NCI-H524 treated with DMSO at 0.1 percent for 48 hours (cell line): ENCODE results near the gene TASP1.
"Not testable (repeated sequence)": the region's sequence is repeated elsewhere in the genome, so short reads cannot be mapped to it uniquely, and the experiment has no call there.

Experiments used
- DNase-seq: peaks from one replicate; lab custom pipeline; 2025; lab: John Stamatoyannopoulos, UW

TASP1 gene, protein sequence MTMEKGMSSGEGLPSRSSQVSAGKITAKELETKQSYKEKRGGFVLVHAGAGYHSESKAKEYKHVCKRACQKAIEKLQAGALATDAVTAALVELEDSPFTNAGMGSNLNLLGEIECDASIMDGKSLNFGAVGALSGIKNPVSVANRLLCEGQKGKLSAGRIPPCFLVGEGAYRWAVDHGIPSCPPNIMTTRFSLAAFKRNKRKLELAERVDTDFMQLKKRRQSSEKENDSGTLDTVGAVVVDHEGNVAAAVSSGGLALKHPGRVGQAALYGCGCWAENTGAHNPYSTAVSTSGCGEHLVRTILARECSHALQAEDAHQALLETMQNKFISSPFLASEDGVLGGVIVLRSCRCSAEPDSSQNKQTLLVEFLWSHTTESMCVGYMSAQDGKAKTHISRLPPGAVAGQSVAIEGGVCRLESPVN

DNA sequence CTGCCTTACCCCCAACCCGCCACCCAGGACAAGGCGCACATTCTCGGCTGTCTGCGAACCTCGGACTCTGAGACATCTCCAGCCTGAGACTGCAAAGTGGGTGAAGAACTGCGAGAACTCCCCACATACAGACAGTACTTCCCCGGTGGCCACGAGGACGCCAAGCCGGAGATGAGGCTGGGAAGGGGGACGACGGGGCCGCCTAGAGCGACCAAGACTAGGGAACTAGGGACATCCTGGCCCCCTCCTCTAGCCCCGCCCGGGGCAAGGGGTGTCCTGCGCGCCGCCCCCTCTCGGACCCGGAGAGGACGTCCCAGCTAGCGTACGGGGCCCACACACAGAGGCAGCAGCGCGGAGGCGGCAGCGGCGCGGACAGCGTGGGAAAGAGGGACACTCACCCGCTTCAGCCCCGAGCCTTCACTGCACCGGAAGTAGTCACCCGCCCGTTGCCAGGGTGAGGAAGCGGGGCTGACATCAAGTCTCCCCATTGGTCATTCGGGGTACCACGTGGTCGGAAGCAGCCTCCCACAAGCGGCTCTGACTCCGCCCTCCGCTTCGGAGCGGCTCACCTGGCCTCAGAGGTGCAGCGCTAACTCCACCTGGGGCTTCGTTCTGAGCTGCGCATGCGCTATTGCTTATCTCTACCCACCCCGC is at the start of gene TASP1:
Gene TASP1 (minus strand): TSS at position 437 of the 654 bp plus-strand sequence. CDS start 8,854 bp downstream, outside the sequence.
- DNase-seq = peak; percentile 88

DNA sequence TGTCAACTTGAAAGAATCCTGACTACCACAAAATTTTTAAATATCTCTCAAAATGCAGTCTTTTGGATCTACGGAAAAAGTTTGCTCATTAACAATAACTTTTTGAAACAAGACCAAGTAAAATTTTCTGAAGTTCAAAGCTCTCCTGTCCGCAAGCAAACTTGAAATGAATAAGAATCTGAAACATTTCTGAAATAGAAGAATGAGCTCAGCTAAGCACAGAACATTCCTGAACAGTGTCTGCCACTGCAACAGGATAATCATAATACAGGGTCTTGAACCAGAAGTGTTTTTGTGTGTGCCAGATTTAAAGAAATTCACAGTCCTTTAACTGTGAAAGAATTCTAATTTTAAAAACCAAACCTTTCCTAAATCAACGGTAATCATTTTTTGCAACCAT is 49.1 kb upstream of the TASP1 start:
- no peak for DNase-seq

DNA sequence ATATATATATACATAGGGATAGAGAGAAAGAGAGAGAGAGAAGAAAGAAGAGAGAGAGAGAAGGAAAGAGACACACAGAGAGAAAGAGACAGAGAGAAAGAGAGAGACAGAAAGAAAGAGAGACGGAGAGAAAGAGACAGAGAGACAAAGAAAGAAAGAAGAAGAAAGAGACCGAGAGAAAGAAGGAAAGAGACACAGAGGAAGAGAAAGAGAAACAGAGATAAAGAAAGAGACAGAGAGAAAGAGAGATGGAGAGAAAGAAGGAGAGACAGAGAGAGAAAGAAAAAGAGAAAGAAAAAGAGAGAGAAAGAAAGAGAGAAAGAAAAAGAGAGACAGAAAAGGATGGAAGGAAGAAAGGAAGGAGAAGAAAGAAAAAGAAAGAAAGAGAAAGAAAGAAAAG is 46.9 kb upstream of the TASP1 start:
- DNase-seq = no peak

DNA sequence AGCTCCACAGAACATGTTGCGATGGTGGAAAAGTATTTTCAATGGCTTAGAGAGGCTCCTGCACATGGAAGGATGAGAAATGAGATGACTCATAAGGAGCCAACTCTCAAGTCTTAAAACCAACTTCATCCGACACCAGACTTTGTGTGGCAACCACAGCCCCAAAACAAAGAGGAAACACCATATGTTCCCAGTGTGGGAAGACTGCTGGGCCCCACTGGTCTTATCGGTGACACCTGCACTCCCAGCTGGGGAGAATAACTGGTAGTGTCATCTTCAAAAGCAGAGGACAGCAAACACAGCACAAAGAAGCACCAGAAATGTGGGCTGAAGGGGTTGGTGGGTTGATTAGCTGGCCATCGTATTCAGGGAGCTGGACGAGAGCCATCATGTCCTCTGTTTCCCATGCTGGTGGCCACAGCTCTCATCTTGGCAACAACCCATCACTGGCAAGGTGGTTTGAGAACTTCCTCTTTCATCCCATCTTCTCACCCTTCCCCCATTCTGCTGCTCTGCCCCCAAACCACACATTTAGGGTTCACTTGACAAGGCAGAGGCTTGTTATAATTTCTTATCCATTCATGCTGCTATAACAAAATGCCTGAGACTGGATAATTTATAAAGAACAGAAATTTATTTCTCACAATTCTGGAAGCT is 46.0 kb upstream of the TASP1 start:
- DNase-seq = no peak

DNA sequence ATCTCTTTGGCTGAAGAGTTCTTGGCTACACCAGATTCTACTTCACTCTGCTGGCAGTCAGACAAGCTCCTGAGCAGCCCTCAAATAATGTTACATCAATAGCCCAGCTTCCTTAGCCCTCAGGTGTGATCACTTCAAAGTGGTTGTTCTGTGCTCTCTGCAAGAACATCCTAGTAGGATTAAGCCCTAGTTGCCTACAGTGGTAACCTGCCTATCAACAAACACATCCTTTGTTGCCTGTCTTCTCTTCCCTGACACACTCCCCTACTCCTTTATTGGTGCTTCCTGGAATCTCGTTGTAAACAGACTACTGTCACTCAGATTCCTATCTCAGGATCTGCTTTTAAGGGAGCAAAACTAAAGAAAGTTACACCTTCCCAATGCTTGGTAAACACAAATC is 45.1 kb upstream of the TASP1 start:
- DNase-seq = no peak

DNA sequence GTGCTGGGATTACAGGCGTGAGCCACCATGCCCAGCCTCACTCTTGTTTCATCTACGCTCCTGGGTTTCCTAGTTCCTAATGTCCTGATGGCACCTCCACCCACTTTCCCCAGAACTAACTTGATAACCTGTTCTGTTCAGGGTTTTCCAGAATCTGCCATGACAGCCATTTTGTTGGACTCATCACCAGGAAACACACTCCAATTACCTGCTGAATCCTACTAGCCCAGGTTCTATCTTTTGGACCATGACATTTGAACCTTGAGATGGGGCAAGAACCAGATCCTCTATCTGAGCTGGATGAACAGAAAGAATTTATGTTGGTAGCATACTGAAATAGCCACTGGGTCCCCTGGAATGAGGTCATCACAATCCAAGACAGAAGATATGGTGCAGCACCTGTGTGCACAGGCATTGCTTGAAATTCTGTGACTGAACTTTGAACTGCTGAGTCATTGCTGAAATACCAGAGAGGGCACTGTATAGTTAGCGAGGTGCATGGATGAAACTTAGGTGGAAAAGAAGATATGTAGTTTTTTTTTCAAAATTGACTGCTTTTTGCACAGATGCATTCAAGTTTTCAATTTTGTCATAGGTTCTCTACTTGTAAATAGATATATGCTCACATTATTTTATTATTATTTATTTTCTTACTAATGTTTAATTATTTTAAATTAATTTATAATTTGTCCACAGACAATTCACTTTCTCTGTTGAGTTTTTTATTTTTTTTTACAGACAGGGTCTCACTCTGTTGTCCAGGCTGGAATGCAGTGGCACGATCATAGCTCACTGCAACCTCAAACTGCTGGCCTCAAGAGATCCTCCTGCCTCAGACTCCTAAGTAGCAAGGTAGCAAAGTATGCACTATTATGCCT is 42.8 kb upstream of the TASP1 start:
- no peak for DNase-seq

DNA sequence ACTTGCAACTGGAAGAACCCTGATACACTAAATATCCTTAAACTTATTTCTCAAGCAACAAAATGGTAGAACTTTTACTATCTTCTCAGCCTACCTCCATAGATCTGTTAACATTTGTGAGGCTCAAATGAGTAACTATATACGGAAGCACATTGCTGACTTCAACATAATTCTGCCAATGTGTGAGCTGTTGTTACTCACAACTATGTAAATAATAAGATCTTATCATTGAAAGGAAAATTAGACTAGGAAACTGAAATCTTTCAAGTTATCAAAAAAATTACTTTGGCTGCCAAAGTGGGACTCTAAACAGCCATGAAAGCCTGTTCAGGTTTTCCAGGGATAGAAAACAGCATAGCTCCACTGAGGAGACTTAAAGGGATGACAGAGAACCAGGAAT is 40.2 kb upstream of the TASP1 start:
- DNase-seq = no peak

DNA sequence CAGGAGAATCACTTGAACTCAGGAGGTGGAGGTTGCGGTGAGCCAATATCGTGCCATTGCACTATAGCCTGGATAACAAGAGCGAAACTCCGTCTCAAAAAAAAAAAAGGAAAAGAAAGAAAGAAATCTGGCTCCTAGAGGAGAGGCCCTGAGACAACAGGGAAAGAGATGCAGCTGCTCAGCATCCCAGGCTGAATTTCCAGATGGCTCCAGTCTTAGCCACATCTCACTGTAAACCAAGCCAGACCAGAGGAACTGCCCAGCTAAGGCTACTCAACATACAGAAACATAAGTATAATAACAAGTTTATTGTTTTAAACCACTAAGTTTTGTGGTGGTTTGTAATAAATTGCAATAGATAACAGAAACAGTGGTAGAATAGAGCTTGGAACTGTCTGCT is 38.5 kb upstream of the TASP1 start:
- no peak for DNase-seq

DNA sequence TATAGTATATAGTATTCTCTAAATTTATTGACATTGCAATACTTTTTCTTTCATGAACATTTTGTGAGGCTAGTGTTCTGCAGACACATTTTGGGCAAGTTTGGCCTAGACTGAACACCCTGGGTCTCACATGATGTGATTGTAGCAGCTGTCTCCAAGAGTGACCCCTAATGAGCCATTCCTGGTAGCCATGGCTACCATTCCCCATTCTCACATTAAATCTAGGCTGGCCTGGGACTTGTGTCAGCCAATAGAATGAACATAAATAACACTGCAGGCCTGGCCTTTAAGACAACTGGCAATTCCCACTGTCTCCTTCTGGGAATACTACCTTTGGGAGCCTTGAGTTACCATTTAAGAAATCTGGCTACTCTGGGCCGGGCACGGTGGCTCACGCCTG is 38.0 kb upstream of the TASP1 start:
- no peak for DNase-seq

DNA sequence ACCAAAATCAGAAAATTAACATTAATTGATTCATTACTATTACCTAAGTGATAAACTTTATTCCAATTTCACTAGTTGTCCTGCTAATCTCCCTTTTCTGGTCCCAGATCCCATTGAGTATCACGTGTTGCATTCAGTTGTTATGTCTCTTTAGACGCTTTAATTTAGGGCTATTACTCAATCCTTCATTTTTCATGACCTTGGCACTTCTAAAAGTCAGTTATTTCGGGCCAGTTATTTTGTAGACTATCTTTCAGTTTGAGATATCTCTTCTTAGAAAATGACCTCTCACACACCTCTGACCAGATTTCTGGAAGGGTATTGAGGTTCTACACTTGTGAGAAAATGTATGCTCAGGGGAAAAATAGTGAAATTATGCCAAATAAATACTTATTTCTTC is 34.0 kb upstream of the TASP1 start:
- DNase-seq = no peak

DNA sequence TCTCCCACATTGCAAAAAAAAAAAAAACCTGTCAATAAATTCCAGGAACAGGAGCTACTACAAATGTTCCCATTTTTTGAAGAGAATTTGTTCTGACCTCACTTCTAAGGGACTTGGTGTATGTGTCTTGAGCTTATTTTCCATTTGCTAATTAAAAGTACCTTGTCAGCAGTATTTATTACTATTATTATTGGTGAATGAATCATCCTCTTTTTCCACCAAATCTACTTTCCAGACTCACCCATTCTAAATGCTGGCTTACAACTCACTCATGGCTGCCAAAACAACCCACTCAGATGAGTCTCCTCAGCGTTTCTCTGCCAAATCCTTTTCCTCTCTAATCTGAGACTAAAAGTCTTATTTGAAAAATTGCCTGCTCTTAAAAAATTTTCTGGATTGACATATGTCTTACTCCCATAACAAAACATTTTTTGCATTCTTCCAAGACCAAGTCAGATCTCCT is 33.2 kb upstream of the TASP1 start:
- DNase-seq = no peak

DNA sequence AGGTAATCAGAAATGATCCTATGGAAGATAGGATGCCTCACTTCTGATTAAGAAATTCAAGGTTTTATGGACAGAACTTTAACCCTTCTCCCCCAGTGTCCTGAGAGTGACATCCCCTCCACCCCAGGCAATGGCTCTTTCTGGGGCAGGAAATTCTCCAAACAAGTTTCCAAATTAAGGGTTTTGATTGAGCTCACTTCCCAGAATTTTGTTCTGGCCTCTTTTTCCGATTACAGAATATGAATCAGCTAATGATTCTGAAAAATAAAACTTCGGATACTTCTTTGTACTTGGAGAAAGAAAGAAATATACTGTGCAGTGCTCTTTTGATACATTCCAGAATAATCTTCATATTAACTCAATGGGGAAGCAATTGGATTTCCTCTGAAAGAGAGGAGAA is 32.8 kb upstream of the TASP1 start:
- DNase-seq = no peak

DNA sequence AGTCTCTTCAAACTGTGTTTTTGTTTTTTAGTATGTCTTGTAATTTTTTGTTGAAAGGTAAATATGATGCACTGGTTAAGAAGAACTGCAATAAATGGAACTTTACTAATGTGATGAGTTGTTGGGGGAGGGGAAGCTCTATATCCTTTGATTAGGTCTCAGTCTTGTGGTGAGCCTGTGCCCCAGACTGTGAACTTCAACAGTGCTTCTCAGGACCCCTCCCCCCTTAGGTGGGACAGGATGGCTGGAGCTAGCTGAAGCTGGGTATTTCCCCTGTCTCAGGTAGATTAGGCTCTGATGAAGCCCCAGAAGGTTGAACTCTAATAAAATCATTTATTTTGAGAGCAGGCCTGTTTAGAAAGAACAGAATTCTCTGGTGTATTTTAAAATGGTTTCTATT is 31.4 kb upstream of the TASP1 start:
- DNase-seq = no peak

DNA sequence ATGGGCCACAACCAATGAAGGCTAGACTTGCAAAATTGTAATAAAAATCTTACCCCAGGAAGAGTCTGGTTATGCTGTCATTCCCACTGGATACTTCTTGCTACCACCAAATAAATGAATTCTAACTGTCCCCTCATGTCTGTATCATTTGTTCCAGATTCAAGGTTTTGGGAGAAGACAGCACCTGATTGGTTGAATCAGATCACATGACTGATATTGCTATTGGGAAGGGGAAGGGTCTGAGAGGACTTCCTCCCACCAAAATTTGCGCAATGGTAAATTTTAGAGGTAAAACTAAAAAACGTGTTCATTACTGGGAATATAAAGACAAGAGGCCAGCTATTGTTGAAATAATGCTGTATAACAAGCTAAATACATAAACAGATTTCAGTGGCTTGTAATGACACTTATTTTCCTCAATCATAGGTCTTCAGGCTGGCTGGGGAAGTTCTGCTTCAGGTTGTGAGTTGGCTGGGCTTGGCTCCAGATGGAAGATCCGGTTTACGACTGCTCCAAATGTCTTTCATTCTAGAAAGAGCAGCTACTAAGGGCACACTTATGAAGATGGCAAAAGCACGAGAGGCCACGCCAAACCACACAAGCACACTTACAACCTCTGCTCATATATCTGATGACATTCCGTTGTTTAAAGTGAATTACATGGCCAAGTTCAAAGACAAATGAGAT is 27.1 kb upstream of the TASP1 start:
- DNase-seq = no peak

DNA sequence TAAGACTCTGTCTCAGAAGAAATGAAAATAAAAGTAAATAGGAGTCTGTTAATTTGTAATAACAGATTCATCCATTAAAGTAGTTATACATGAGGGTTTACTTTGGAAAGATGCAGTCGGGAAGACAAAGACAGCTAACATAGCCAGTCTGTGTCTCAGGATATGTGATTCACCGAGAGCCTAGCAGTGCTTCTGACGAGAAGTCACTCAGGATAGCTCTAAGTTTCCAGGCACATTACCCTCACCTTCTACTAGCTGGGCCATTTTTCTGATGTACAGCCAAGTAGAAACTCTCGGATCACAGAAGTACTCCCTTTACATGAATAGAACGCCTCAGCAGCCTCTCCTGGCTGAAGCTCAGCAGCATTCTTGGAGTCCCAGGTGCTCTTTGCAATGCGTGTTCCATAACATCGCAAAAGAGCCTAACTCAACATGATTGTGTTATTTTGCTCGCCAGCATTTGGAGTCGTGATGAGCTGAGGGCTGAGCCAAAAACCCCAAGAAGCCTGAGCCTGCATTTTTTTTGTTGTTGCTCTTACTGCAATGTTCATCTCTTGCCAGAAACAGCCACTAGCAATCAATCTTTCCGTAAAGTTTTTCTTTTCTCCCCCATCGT is 22.4 kb upstream of the TASP1 start:
- DNase-seq = no peak

DNA sequence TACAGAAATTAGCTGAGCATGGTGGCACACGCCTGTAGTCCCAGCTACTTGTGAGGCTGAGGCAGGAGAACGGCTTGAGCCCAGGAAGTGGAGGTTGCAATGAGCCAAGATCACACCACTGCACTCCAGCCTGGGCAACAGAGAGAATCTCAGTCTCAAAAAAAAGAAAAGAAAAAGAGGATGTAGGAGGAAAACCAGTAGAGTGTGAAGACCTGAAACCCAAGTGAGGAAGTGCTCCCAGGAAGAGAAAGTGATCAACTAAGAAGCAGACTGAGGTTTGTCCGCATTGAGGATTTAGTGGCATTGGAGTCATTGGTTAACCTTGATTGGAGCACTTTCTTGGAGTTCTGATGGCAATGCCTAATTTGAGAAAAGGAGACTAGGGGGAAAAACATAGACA is 20.6 kb upstream of the TASP1 start:
- no peak for DNase-seq

DNA sequence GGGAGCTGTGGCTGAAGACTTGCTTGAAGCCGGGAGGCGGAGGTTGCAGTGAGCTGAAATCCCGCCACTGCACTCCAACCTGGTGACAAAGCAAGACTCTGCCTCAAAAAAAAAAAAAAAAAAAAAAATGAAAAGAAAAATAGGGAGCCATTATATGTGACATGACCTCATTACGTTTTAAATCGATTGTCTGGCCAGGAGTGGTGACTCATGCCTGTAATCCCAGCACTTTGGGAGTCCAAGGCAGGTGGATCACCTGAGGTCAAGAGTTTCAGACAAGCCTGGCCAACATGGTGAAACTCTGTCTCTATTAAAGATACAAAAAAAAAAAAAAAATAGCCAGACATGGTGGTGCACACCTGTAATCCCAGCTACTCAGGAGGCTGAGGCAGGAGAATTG is 19.3 kb upstream of the TASP1 start:
- not testable (repeated sequence) for DNase-seq

DNA sequence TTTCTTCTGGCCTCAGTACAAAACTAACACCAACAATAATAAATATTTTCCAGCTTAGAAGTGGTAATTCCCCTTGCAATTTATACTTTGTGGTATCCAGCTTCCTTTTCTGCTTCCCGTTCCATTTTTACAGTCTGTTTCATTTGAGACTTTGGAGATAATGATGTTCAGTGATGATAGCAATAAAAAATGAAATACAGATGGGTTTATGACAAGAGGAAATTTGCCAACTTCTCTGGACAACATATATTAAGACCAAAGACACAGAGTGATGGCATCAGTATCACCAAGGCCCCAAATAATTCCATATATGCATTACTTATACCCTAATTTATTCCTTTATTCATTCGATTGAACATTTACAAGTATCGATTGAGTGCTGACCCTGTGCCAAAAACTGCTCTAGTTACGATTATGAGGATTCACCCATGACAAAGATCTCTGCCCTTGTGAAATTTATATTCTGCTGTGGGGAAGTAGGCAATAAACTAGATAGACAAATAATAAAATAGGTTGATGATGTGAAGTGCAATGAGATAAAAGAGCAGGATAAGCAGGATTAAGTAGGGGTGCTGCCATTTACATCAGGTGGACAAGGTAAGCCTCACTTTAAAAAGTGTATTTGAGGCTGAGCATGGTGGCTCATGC is 18.1 kb upstream of the TASP1 start:
- DNase-seq = no peak

DNA sequence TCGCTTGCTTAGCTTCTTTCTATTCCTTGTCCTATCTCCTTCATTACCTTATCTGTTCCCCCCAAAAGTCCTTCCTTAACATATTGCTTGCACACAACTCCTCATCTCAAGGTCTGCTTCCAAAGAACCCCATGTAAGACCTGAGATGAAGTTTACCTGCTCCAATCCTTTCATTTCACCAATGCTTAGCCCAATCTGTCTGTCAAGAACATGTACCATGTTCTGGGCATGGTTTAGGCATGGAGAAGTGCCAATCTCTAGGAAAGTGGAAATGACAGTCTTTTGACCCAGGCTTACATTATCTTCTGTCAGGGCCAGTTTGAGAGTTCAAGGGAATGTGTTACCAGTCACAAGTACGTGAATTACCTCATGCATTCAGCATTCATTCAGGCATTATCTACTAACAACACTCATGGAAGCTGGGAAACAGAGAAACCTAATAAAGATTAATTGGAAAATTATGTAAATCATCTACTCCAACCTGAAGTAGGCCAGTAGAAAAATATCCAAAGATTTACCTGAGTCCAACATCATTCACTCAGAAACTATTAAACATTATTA is 15.8 kb upstream of the TASP1 start:
- no peak for DNase-seq

DNA sequence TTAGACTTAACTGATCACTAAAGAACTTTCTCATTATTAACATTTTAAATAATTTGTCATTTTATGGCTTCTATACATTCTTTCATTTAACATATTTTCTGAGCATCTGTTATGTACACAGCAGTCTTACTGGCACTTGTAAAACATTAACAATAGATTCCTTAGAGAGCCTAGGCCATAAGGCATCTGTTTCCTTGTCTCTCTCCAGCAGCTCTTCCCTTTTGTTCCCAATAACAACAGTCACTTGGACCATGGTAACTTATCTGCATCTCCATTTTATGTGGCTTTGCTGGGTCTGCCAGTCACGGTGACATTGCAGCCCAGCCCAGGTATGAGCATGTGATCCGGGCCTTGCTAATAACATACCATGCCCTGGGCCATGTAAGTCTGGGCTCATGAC is 11.7 kb upstream of the TASP1 start:
- DNase-seq = no peak
